Measurements from ENCODE around the gene AGXT2. TPM values are rescaled to one million over a fixed set of nuclear protein-coding genes. Genes with fewer than 3 reads are reported as not detected.

The AGXT2 gene
- total and polyA plus RNA-seq, 4 donors = 49.4 to 67.9 (median 50.6) TPM

- Histone ChIP-seq H3K4me1 (ENCODE audit: control insufficient read depth in 4 of 4, insufficient read depth in 4 of 4, low read length in 3 of 4) (peaks cover 6 to 29% (median 13%) of the 10 kb centered on the region in 4 donors), H3K36me3 (ENCODE audit: control insufficient read depth in 4 of 4, insufficient read depth in 3 of 4, low read depth in 1 of 4, low read length in 3 of 4) (no peaks in the 10 kb centered on the region), H3K27me3 (ENCODE audit: control insufficient read depth in 4 of 4, insufficient read depth in 4 of 4, low read length in 3 of 4) (no peaks in the 10 kb centered on the region), H3K27ac (ENCODE audit: low read depth in 1 of 2, low read length in 2 of 2) (no peak overlapping the region), H3K9me3 (ENCODE audit: control insufficient read depth in 4 of 4, low read length in 3 of 4) (no peaks in the 10 kb centered on the region), H3K4me3 (ENCODE audit: low read depth in 1 of 3, low read length in 3 of 3) (no peak overlapping the region), H3K9ac (ENCODE audit: low read depth in 1 of 2, low read length in 2 of 2) (no peak overlapping the region)
- no peak for DNase-seq (ENCODE audit: low spot score)
- 95% methylated on average over 1 of the region's 1 CpG for WGBS
- TF ChIP-seq JUND (IDR thresholded peaks at IDR 0.05) (no peak), NR2F2 (IDR thresholded peaks at IDR 0.05) (no peak), RXRA (IDR thresholded peaks at IDR 0.05) (no peak)
These were observed 49.2 kb upstream of the AGXT2 start for GRCh38 chr5:35096932-35097331.

DNA sequence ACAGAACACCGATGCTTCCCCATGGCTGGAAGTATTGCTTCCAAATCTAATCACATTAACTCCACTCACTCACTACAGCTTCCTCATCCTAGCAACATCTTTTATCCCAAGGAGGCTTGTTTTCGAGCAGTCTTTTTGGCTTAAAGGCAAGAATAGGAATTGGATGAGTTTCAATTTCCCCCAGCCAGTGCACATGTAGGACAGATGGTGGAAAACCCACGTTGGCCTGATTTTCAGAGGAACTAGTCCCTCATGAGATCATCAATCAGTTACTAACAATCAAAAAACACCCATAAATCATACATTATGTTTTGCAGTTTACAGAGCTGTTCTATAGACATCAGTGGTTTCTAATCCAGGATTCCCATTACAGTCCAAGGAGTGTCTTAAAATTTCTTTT lies 48.5 kb upstream of the AGXT2 start:
- no peak overlapping the region for H3K4me3 ChIP-seq (ENCODE audit: low read depth in 1 of 3, low read length in 3 of 3)
- H3K9me3 ChIP-seq (ENCODE audit: control insufficient read depth in 4 of 4, low read length in 3 of 4) = no peaks in the 10 kb centered on the region
- TF ChIP-seq ATF3 (IDR thresholded peaks at IDR 0.05) (no peak), SP1 (IDR thresholded peaks at IDR 0.05) (no peak), TAF1 (conservative IDR thresholded peaks at IDR 0.05) (no peak), FOXA2 (IDR thresholded peaks at IDR 0.05) (no peak), NR2F2 (IDR thresholded peaks at IDR 0.05) (no peak), GABPA (IDR thresholded peaks at IDR 0.05 in 1 of 2, conservative IDR thresholded peaks at IDR 0.05 in 1 of 2) (no peak), FOXA1 (IDR thresholded peaks at IDR 0.05) (no peak), CTCF (IDR thresholded peaks at IDR 0.05; ENCODE audit: low read depth, low read length, missing input control) (no peak)
- TF ChIP-seq, protein P1, sequence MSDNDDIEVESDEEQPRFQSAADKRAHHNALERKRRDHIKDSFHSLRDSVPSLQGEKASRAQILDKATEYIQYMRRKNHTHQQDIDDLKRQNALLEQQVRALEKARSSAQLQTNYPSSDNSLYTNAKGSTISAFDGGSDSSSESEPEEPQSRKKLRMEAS (IDR thresholded peaks at IDR 0.05) = no peak
- WGBS = 73% methylated on average over 3 of the region's 3 CpGs
- no peak overlapping the region for H3K27ac ChIP-seq (ENCODE audit: low read depth in 1 of 2, low read length in 2 of 2)
- H3K36me3 ChIP-seq (ENCODE audit: control insufficient read depth in 4 of 4, insufficient read depth in 3 of 4, low read depth in 1 of 4, low read length in 3 of 4) = no peaks in the 10 kb centered on the region
- no peak overlapping the region for H3K9ac ChIP-seq (ENCODE audit: low read depth in 1 of 2, low read length in 2 of 2)
- H3K27me3 ChIP-seq (ENCODE audit: control insufficient read depth in 4 of 4, insufficient read depth in 4 of 4, low read length in 3 of 4) = no peaks in the 10 kb centered on the region
- H3K4me1 ChIP-seq (ENCODE audit: control insufficient read depth in 4 of 4, insufficient read depth in 4 of 4, low read length in 3 of 4) = peaks cover 6 to 29% (median 13%) of the 10 kb centered on the region in 4 donors
- no peak for DNase-seq (ENCODE audit: low spot score)

DNA sequence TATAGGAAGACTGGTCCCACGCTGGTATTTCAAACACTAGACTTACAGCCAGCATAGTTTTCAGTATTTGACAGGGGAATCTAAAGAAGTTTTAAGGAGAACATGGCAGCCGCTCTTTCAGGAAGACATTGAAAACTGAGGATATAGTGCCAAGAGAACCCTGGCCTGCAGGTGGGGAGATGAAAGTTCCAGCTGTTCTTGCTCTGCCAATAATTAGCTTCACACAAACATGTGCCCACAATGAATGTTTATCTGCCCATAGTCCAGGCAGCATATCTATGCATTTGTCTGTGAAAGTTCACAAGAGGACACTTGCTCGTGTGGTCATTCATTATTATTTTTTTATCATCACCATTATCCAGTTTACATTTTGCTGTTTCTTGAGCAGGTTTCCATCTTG lies 47.6 kb upstream of the AGXT2 start:
- WGBS = 66% methylated on average over 3 of the region's 3 CpGs
- no peak overlapping the region for H3K27ac ChIP-seq (ENCODE audit: low read depth in 1 of 2, low read length in 2 of 2)
- H3K4me3 ChIP-seq (ENCODE audit: low read depth in 1 of 3, low read length in 3 of 3) = no peak overlapping the region
- peaks cover 6 to 29% (median 13%) of the 10 kb centered on the region in 4 donors for H3K4me1 ChIP-seq (ENCODE audit: control insufficient read depth in 4 of 4, insufficient read depth in 4 of 4, low read length in 3 of 4)
- no peaks in the 10 kb centered on the region for H3K9me3 ChIP-seq (ENCODE audit: control insufficient read depth in 4 of 4, low read length in 3 of 4)
- no peaks in the 10 kb centered on the region for H3K36me3 ChIP-seq (ENCODE audit: control insufficient read depth in 4 of 4, insufficient read depth in 3 of 4, low read depth in 1 of 4, low read length in 3 of 4)
- no peak overlapping the region for H3K9ac ChIP-seq (ENCODE audit: low read depth in 1 of 2, low read length in 2 of 2)
- no peaks in the 10 kb centered on the region for H3K27me3 ChIP-seq (ENCODE audit: control insufficient read depth in 4 of 4, insufficient read depth in 4 of 4, low read length in 3 of 4)
- no peak for DNase-seq (ENCODE audit: low spot score)
- TF ChIP-seq, protein P2, sequence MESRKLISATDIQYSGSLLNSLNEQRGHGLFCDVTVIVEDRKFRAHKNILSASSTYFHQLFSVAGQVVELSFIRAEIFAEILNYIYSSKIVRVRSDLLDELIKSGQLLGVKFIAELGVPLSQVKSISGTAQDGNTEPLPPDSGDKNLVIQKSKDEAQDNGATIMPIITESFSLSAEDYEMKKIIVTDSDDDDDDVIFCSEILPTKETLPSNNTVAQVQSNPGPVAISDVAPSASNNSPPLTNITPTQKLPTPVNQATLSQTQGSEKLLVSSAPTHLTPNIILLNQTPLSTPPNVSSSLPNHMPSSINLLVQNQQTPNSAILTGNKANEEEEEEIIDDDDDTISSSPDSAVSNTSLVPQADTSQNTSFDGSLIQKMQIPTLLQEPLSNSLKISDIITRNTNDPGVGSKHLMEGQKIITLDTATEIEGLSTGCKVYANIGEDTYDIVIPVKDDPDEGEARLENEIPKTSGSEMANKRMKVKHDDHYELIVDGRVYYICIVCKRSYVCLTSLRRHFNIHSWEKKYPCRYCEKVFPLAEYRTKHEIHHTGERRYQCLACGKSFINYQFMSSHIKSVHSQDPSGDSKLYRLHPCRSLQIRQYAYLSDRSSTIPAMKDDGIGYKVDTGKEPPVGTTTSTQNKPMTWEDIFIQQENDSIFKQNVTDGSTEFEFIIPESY (IDR thresholded peaks at IDR 0.05) = no peak
- no peak for TF ChIP-seq CTCF (IDR thresholded peaks at IDR 0.05; ENCODE audit: low read depth, low read length, missing input control)
- no peak for TF ChIP-seq NR2F2 (IDR thresholded peaks at IDR 0.05)
- TF ChIP-seq ATF3 (IDR thresholded peaks at IDR 0.05) = no peak
- no peak for TF ChIP-seq HNF4G (IDR thresholded peaks at IDR 0.05)
- TF ChIP-seq JUND (IDR thresholded peaks at IDR 0.05) = peak in 1 of 2 donors; percentile 37
- no peak for TF ChIP-seq REST (IDR thresholded peaks at IDR 0.05)
- peak; percentile 60 for TF ChIP-seq YY1 (IDR thresholded peaks at IDR 0.05)
- no peak for TF ChIP-seq SP1 (IDR thresholded peaks at IDR 0.05)
- TF ChIP-seq RAD21 (IDR thresholded peaks at IDR 0.05) = peak in 1 of 2 donors; percentile 12
- peak in 1 of 2 donors; percentile 80 for TF ChIP-seq RXRA (IDR thresholded peaks at IDR 0.05)
- TF ChIP-seq GABPA (IDR thresholded peaks at IDR 0.05 in 1 of 2, conservative IDR thresholded peaks at IDR 0.05 in 1 of 2) = no peak
- TF ChIP-seq HNF4A (conservative IDR thresholded peaks at IDR 0.05) = peak; percentile 47 to 83
